Measurements from ENCODE around the gene IGF2BP2. TPM values are rescaled to one million over a fixed set of nuclear protein-coding genes. Genes with fewer than 3 reads are reported as not detected.

Gene IGF2BP2
- total RNA-seq, 1 experiment from 2014 or later = 135 TPM

- no peaks in the 10 kb centered on the region for H3K79me2 ChIP-seq (ENCODE audit: insufficient read depth, low read length)
- intact Hi-C loops (cut with micrococcal nuclease) = no loop called here
- ATAC-seq = no peak
- RAD21 ChIA-PET (ENCODE audit: low non-redundant PET in 1 of 2, low total read pairs in 2 of 2, uncharacterized antibody in 2 of 2, unreplicated experiment in 2 of 2) = no interaction called here
- H3K36me3 ChIP-seq (ENCODE audit: control insufficient read depth in 1 of 2, insufficient read depth in 2 of 2, low read length in 2 of 2) = peaks cover 0 to 2% of the 10 kb centered on the region in 2 experiments; a peak in 1 of 4 replicates
- H4K20me1 ChIP-seq (ENCODE audit: insufficient read depth) = no peaks in the 10 kb centered on the region
- H3K9me2 ChIP-seq (ENCODE audit: insufficient read depth) = no peaks in the 10 kb centered on the region
- POLR2A ChIA-PET = no interaction called here
- CTCF ChIA-PET = no interaction called here
- no peak overlapping the region for H3K9ac ChIP-seq (ENCODE audit: low read length)
- DNase-seq (ENCODE audit: low read depth, low spot score) = no peak
- no peak overlapping the region for H3K4me2 ChIP-seq (ENCODE audit: low read length)
- H3K27me3 ChIP-seq (ENCODE audit: insufficient read depth, low read length) = no peaks in the 10 kb centered on the region
- H3K9me3 ChIP-seq (ENCODE audit: control insufficient read depth in 1 of 2, insufficient read depth in 1 of 2, low read depth in 1 of 2, low read length in 2 of 2) = no peaks in the 10 kb centered on the region
- H2AFZ ChIP-seq (ENCODE audit: low read depth, low read length, poor library complexity, severe bottlenecking) = no peak overlapping the region
- H3K4me3 ChIP-seq (replicated peaks in 1 of 2; ENCODE audit: low read depth in 1 of 2, low read length in 2 of 2) = no peak overlapping the region
- TF ChIP-seq ZFX (IDR thresholded peaks at IDR 0.05) = no peak
- no peak for TF ChIP-seq EGR1 (IDR thresholded peaks at IDR 0.05; ENCODE audit: low read depth)
- TF ChIP-seq CBX3 (IDR thresholded peaks at IDR 0.05; ENCODE audit: low read depth) = no peak
- no peak for TF ChIP-seq YY1 (IDR thresholded peaks at IDR 0.05; ENCODE audit: extremely low read depth, insufficient replicate concordance, low read depth, low read length)
- TF ChIP-seq POLR2AphosphoS5 (IDR thresholded peaks at IDR 0.05; ENCODE audit: low read depth, low read length) = no peak
- no peak for TF ChIP-seq SP1 (IDR thresholded peaks at IDR 0.05; ENCODE audit: low read depth)
- no peak for TF ChIP-seq ATF3 (IDR thresholded peaks at IDR 0.05)
- TF ChIP-seq JUND (IDR thresholded peaks at IDR 0.05) = no peak
- no peak for TF ChIP-seq TCF7L2 (IDR thresholded peaks at IDR 0.05; ENCODE audit: borderline replicate concordance, extremely low read depth, insufficient read depth, insufficient read length)
- TF ChIP-seq ZBTB33 (IDR thresholded peaks at IDR 0.05; ENCODE audit: extremely low read depth, insufficient replicate concordance, low read length) = no peak
- TF ChIP-seq ZNF274 (IDR thresholded peaks at IDR 0.05; ENCODE audit: low read depth, low read length) = no peak
- no peak for TF ChIP-seq MAX (IDR thresholded peaks at IDR 0.05)
- TF ChIP-seq RAD21 (IDR thresholded peaks at IDR 0.05; ENCODE audit: low read depth) = no peak
- no peak for TF ChIP-seq SRF (IDR thresholded peaks at IDR 0.05; ENCODE audit: low read depth)
- no peak for TF ChIP-seq EZH2phosphoT487 (IDR thresholded peaks at IDR 0.05; ENCODE audit: borderline replicate concordance)
- TF ChIP-seq REST (IDR thresholded peaks at IDR 0.05; ENCODE audit: low read depth) = no peak
- TF ChIP-seq SIN3A (IDR thresholded peaks at IDR 0.05; ENCODE audit: low read depth) = no peak
- no peaks in the 10 kb centered on the region for H3K4me1 ChIP-seq (ENCODE audit: control insufficient read depth in 1 of 2, insufficient read depth in 2 of 2, low read length in 2 of 2)
- no TSS peak for BruUV-seq (replicated peaks)
- no peak overlapping the region for H3K27ac ChIP-seq (ENCODE audit: low read depth, low read length)
These were observed 191.8 kb downstream of the IGF2BP2 start for GRCh38 chr3:185632996-185633395.

All from HCT116 (cell line).